NCI-H1694 (cell line): ENCODE results near the gene SLC25A48.

Source experiments
- DNase-seq: peaks from one replicate; lab custom pipeline; 2025; lab: John Stamatoyannopoulos, UW

Gene SLC25A48

GRCh38 chr5:135834639-135835529 lies at the start of gene SLC25A48:
SLC25A48 (plus strand) TSS chr5:135834663; CDS start chr5:135834848, 185 bp downstream.
- DNase-seq: peak; percentile 45

- no peak for DNase-seq
These were observed 33.8 kb upstream of the SLC25A48 start for GRCh38 chr5:135800656-135801055.

- DNase-seq: no peak
These were observed 24.1 kb upstream of the SLC25A48 start for GRCh38 chr5:135810188-135810943.

- DNase-seq: no peak
These were observed 23.5 kb upstream of the SLC25A48 start for GRCh38 chr5:135811007-135811406.

GRCh38 chr5:135813758-135814157 lies 20.7 kb upstream of the SLC25A48 start:
- DNase-seq: no peak

- DNase-seq: no peak
These were observed 20.1 kb upstream of the SLC25A48 start for GRCh38 chr5:135814316-135814715.

- no peak for DNase-seq
These were observed 19.7 kb upstream of the SLC25A48 start for GRCh38 chr5:135814812-135815211.

GRCh38 chr5:135821061-135821801 lies 13.2 kb upstream of the SLC25A48 start:
- DNase-seq: no peak

GRCh38 chr5:135821802-135822201 lies 12.7 kb upstream of the SLC25A48 start:
- no peak for DNase-seq

GRCh38 chr5:135822286-135822685 lies 12.2 kb upstream of the SLC25A48 start:
- no peak for DNase-seq

- no peak for DNase-seq
These were observed 11.5 kb upstream of the SLC25A48 start for GRCh38 chr5:135822959-135823358.

- no peak for DNase-seq
These were observed 10.6 kb upstream of the SLC25A48 start for GRCh38 chr5:135823881-135824280.

GRCh38 chr5:135824541-135825041 lies 9.9 kb upstream of the SLC25A48 start:
- DNase-seq: no peak

GRCh38 chr5:135825373-135826220 lies 8.9 kb upstream of the SLC25A48 start:
- DNase-seq: no peak

- DNase-seq: no peak
These were observed 8.3 kb upstream of the SLC25A48 start for GRCh38 chr5:135826221-135826525.

GRCh38 chr5:135826994-135827671 lies 7.3 kb upstream of the SLC25A48 start:
- no peak for DNase-seq

GRCh38 chr5:135827965-135828781 lies 6.3 kb upstream of the SLC25A48 start:
- no peak for DNase-seq

GRCh38 chr5:135828782-135829127 lies 5.7 kb upstream of the SLC25A48 start:
- no peak for DNase-seq

- no peak for DNase-seq
These were observed 5.3 kb upstream of the SLC25A48 start for GRCh38 chr5:135829179-135829578.
